Smooth muscle cell (in vitro differentiated cells): ENCODE data around the gene PER2. TPM values are rescaled to one million over a fixed set of nuclear protein-coding genes. Genes with fewer than 3 reads are reported as not detected.

Experiments
- DNase-seq: peaks from one replicate; lab custom pipeline; 2025; ENCODE audit not compliant: unreplicated experiment; lab: John Stamatoyannopoulos, UW
- H2AFZ ChIP-seq: fragments of 200-600 bp; sonication (generic); 2 replicates; pipeline ENCODE4 v1.6.0; 2016; ENCODE audit warnings: antibody characterized with exemption, low read depth, mild to moderate bottlenecking
- H3F3A ChIP-seq: fragments of 200-600 bp; sonication (generic); 2 replicates; pipeline ENCODE4 v1.6.0; 2017; ENCODE audit warnings: antibody characterized with exemption, low read depth
- H3K27ac ChIP-seq: fragments of 200-600 bp; sonication (generic); 2 replicates; pipeline ENCODE4 v1.5.1; 2016; ENCODE audit warnings: low read depth, mild to moderate bottlenecking
- H3K27me3 ChIP-seq: fragments of 200-600 bp; sonication (generic); 2 replicates; pipeline ENCODE4 v1.6.1; 2016; ENCODE audit warnings: low read depth, mild to moderate bottlenecking
- H3K36me3 ChIP-seq: fragments of 200-600 bp; sonication (generic); 2 replicates; pipeline ENCODE4 v1.5.1; 2016; ENCODE audit warnings: low read depth
- H3K4me1 ChIP-seq: fragments of 200-600 bp; sonication (generic); 2 replicates; pipeline ENCODE4 v1.5.1; 2016; ENCODE audit warnings: low read depth
- H3K4me2 ChIP-seq: fragments of 200-600 bp; sonication (generic); 2 replicates; pipeline ENCODE4 v1.6.0; 2016; ENCODE audit warnings: mild to moderate bottlenecking
- H3K4me3 ChIP-seq: fragments of 200-600 bp; sonication (generic); 2 replicates; pipeline ENCODE4 v1.5.1; 2016; ENCODE audit warnings: mild to moderate bottlenecking
- H3K79me2 ChIP-seq: fragments of 200-600 bp; sonication (generic); 2 replicates; pipeline ENCODE4 v1.6.0; 2016; ENCODE audit warnings: low read depth, mild to moderate bottlenecking
- H3K9ac ChIP-seq: fragments of 200-600 bp; sonication (generic); 2 replicates; pipeline ENCODE4 v1.6.0; 2016; ENCODE audit warnings: low read depth
- H3K9me3 ChIP-seq: fragments of 200-600 bp; sonication (generic); replicated peaks from 2 replicates; pipeline ENCODE4 v1.5.1; 2016; ENCODE audit warnings: low read depth
- H4K20me1 ChIP-seq: fragments of 200-600 bp; sonication (generic); 2 replicates; pipeline ENCODE4 v1.6.0; 2016; ENCODE audit warnings: low read depth
- WGBS: methylation state at CpG from one replicate; pipeline ENCODE4 v1.1.7; 2016; ENCODE audit warnings: low lambda C conversion rate; 5-methylcytosine and 5-hydroxymethylcytosine counted together
- polyA plus RNA-seq: library from polyadenylated mRNA; unstranded; fragments of >200 nt; fragmentation: Nextera tagmentation; extraction: Ambion mirVana; gene quantifications from 2 replicates; pipeline ENCODE4 v1.2.1, GENCODE V29; 2016
- total RNA-seq: library from RNA; depleted of rRNA; stranded (reverse); fragments of >200 nt; gene quantifications from 2 replicates; pipeline ENCODE4 v1.2.3, GENCODE V29; 2014
- TF ChIP-seq, protein P1 (sequence below): fragments of 200-600 bp; sonication (generic); IDR thresholded peaks from 2 replicates; pipeline ENCODE4 v1.5.1; 2017; ENCODE audit warnings: borderline replicate concordance, mild to moderate bottlenecking, antibody characterized with exemption; ENCODE audit not compliant: insufficient read depth, poor library complexity, severe bottlenecking

The PER2 gene
- total and polyA plus RNA-seq, 2 experiments from 2014 or later: 3.5 to 9.7 TPM

DNA sequence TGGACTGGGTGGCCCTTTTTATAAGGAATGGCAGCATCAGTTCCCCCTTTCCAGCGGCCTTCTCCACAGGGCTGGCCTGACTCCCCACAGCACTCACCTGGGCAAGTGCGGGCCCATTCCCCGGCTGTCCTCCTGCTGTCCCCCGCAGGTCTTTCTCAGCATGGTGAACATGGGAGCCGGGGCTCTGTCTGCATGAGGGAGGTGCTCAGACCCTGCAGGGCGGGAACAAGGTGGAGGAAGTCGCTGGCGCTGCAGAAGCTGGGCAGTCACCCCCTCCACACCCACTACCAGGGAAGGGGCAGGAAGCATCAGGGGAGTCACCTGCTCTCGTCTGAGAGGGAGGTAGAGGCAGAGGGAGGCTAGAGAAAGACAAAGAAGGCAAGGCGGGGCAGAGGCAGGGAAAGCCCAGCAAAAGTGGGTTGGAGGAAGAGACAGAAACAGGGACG, 60.8 kb downstream of the PER2 start:
- no peaks in the 10 kb centered on the region for H3K9me3 ChIP-seq
- DNase-seq: no peak
- H2AFZ ChIP-seq: no peak overlapping the region
- H3F3A ChIP-seq: no peaks in the 10 kb centered on the region
- H3K4me1 ChIP-seq: no peaks in the 10 kb centered on the region
- H3K79me2 ChIP-seq: no peaks in the 10 kb centered on the region
- H4K20me1 ChIP-seq: no peaks in the 10 kb centered on the region
- no peak overlapping the region for H3K4me3 ChIP-seq
- H3K27ac ChIP-seq: no peak overlapping the region
- no peaks in the 10 kb centered on the region for H3K27me3 ChIP-seq
- TF ChIP-seq, protein P1, sequence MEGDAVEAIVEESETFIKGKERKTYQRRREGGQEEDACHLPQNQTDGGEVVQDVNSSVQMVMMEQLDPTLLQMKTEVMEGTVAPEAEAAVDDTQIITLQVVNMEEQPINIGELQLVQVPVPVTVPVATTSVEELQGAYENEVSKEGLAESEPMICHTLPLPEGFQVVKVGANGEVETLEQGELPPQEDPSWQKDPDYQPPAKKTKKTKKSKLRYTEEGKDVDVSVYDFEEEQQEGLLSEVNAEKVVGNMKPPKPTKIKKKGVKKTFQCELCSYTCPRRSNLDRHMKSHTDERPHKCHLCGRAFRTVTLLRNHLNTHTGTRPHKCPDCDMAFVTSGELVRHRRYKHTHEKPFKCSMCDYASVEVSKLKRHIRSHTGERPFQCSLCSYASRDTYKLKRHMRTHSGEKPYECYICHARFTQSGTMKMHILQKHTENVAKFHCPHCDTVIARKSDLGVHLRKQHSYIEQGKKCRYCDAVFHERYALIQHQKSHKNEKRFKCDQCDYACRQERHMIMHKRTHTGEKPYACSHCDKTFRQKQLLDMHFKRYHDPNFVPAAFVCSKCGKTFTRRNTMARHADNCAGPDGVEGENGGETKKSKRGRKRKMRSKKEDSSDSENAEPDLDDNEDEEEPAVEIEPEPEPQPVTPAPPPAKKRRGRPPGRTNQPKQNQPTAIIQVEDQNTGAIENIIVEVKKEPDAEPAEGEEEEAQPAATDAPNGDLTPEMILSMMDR: no peak
- no peak overlapping the region for H3K9ac ChIP-seq
- no peak overlapping the region for H3K4me2 ChIP-seq
- WGBS: 86% methylated on average over 11 of the region's 11 CpGs
- H3K36me3 ChIP-seq: no peaks in the 10 kb centered on the region

DNA sequence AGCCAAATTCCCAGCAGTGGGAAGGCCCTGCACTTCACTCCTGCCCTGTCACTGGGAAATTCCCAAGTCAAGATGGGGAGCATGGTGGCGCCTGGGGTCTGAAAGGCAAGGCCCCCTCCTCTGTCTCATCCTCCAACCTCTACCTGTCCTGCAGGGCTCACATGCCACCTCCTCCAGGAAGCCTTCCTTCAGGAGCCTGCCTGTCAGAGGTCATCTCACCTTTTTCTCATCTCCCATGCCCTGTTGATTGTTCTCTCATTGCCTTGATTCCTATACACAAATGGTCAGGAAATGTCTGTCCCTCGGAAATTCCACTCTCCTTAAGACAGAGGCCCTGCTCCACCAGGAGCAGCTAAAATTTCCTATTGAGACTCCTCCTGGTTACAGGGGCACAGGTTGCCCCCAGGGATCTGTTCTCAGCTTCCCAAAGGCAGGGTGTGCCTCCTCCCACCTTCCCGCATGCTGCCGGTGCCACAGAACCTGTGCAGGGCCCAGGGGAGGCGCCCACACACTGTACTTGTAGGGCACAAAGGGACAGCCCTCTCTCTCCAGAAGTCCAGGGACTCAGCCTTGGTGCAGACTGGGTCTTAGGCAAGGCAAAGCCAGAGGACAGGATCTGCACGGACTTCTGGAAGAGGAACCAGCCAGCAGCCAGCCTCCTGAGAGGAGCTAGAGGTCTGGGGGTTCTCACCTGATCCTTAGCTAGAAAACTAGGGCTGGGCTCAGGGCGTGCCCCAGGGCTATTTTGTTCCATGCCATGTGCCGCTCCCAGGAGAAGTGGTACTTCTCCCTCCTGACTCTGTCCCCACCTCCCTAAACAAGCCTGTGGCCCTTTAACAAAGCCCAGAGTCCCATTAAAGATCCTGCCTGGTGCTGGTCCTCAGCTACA, 61.5 kb downstream of the PER2 start:
- H3K79me2 ChIP-seq: no peaks in the 10 kb centered on the region
- H3K36me3 ChIP-seq: no peaks in the 10 kb centered on the region
- DNase-seq: no peak
- no peak overlapping the region for H3K9ac ChIP-seq
- H3K4me3 ChIP-seq: no peak overlapping the region
- TF ChIP-seq, protein P1: no peak
- no peaks in the 10 kb centered on the region for H3K9me3 ChIP-seq
- H3F3A ChIP-seq: no peaks in the 10 kb centered on the region
- H2AFZ ChIP-seq: no peak overlapping the region
- H3K4me1 ChIP-seq: no peaks in the 10 kb centered on the region
- WGBS: 92% methylated on average over 8 of the region's 8 CpGs
- no peaks in the 10 kb centered on the region for H3K27me3 ChIP-seq
- H3K27ac ChIP-seq: no peak overlapping the region
- no peaks in the 10 kb centered on the region for H4K20me1 ChIP-seq
- H3K4me2 ChIP-seq: no peak overlapping the region

DNA sequence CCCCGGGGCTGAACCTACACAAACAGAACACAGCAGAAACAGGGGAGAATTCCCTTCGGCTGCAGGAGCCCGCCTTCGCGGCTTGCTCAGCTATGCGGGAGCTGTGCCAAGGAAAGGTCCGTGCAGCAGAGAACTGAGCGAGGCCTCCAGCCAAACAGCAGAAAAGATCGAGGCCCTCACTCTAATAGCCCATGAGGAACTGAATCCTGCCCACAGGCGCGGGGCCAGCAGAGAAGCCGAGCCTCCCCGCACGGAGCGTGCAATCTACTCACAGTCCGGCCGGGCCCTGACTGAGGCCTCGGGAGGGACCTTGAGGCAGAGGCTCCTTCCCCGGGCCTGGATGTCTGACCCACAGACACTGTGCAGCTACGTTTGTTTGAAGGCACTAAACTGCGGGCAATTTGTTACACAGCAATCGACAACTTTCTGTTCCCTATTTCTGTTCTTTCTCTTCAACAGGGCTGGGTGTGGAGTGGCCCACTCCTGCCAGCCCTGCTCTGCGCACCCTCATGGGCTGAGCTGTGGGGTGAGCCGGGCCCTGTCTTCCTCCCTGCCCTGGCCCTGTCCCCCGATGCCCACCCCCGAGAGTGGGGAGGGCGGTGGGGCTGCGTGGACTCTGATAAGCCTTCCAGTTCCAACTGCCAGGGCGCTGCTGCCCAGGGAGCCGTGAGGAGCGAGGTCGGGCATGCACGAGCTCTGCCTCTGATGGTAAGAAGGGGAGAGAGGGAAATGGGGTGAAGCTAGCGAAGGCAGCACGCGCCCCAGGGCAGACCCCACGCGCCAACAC, 62.3 kb downstream of the PER2 start:
- Histone ChIP-seq H3K9me3 (no peaks in the 10 kb centered on the region), H3K27ac (no peak overlapping the region), H3K36me3 (no peaks in the 10 kb centered on the region), H3K4me3 (no peak overlapping the region), H3F3A (no peaks in the 10 kb centered on the region), H3K4me2 (no peak overlapping the region), H3K4me1 (no peaks in the 10 kb centered on the region), H3K9ac (no peak overlapping the region), H2AFZ (no peak overlapping the region), H3K27me3 (no peaks in the 10 kb centered on the region), H4K20me1 (no peaks in the 10 kb centered on the region), H3K79me2 (no peaks in the 10 kb centered on the region)
- DNase-seq: no peak
- 95% methylated on average over 38 of the region's 38 CpGs for WGBS
- TF ChIP-seq, protein P1: no peak
